ENCODE results near the gene ZIC1.

GRCh38 chr3:147368151-147368550 lies 41.0 kb upstream of the ZIC1 start:
- TF ChIP-seq CTCF (IDR thresholded peaks at IDR 0.05) (no peak), POLR2A (IDR thresholded peaks at IDR 0.05; ENCODE audit: low read depth) (no peak), EP300 (IDR thresholded peaks at IDR 0.05) (no peak)
